ENCODE data around the gene KRTAP25-1. TPM values are rescaled to one million over a fixed set of nuclear protein-coding genes. Genes with fewer than 3 reads are reported as not detected.

Gene KRTAP25-1
- total RNA-seq, 3 donors from 2014 or later = not detected

DNA sequence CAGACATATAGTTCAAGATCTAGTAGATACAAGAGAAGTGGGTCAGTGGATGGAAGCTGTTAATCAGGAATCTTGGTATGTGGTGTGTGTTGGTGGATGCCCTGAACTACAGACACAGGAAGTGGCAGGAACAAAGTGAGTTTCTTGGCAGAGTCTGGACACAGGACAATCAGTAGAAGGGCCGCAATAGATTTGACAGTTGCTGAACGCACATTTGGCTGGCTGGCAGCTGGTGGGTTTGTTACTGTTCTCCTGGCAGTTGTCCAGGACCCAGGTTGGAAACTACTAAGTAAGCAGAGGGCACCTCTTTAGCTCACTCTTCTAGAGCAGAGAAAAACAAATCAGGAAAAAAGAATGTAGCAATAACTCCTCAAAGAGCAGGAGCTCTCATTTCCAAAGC lies 17.6 kb upstream of the KRTAP25-1 start:
- ATAC-seq (no peak), DNase-seq (no peak)
- intact Hi-C loops (cut with DNase I, micrococcal nuclease) = no loop called here

DNA sequence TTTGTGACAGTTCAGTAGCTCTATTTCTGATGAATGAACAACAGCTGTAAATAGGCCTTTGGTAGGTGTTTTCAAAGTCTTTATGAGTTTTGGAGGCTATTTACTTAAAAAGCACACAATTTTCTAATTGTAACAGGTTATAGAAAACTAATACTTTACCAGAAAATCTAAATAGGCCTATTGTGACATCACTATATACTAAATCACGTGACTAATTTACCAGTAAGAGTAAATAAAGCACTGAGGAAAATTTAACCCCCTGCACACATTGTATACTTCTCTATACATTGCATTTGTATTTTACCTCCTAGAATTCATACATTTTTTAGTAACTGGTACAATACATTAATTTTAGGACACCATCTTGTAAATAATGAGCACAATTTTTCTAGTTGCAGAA lies 15.8 kb upstream of the KRTAP25-1 start:
- Histone ChIP-seq H3K4me3 (no peak overlapping the region), H3K4me1 (ENCODE audit: low read depth) (no peaks in the 10 kb centered on the region), H3K36me3 (ENCODE audit: low read depth) (no peaks in the 10 kb centered on the region), H3K9me3 (peaks cover 2% of the 10 kb centered on the region)
- DNase-seq = no peak
- ATAC-seq = no peak
- intact Hi-C loops (cut with DNase I, micrococcal nuclease) = no loop called here
- TF ChIP-seq, protein P1, sequence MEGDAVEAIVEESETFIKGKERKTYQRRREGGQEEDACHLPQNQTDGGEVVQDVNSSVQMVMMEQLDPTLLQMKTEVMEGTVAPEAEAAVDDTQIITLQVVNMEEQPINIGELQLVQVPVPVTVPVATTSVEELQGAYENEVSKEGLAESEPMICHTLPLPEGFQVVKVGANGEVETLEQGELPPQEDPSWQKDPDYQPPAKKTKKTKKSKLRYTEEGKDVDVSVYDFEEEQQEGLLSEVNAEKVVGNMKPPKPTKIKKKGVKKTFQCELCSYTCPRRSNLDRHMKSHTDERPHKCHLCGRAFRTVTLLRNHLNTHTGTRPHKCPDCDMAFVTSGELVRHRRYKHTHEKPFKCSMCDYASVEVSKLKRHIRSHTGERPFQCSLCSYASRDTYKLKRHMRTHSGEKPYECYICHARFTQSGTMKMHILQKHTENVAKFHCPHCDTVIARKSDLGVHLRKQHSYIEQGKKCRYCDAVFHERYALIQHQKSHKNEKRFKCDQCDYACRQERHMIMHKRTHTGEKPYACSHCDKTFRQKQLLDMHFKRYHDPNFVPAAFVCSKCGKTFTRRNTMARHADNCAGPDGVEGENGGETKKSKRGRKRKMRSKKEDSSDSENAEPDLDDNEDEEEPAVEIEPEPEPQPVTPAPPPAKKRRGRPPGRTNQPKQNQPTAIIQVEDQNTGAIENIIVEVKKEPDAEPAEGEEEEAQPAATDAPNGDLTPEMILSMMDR (IDR thresholded peaks at IDR 0.05) = no peak

More for the DNA sequence above, 17.6 kb upstream of the KRTAP25-1 start:
- TF ChIP-seq, protein P1 (IDR thresholded peaks at IDR 0.05) = no peak
- no peak overlapping the region for H3K4me3 ChIP-seq
- H3K4me1 ChIP-seq (ENCODE audit: low read depth) = no peaks in the 10 kb centered on the region
- H3K9me3 ChIP-seq = no peaks in the 10 kb centered on the region
- H3K36me3 ChIP-seq (ENCODE audit: low read depth) = no peaks in the 10 kb centered on the region

DNA sequence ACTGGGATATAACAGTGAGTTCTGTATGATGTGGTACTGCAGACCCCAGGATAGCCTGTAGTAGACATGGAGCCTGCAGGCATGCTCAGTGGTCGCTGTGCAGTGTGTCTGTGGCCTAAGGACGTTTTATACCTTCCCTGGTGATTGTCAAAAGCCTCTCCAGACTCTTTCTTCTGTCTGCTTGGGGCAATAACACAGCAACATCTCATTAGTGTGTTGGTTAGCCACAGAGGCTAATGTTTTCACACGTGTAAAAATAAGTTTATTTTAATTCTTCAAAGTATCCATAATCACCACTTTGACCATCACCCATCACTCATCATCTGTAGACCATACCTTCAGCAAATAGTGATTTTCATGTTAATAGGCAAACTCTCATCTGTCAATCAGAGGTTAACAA lies 6.5 kb downstream of the KRTAP25-1 start, which contains the start of gene KRTAP24-1:
KRTAP24-1 (minus strand) TSS at position 101 of the 400 bp plus-strand sequence; CDS start at position 83, 18 bp downstream.
- TF ChIP-seq, protein P1 (IDR thresholded peaks at IDR 0.05) = no peak
- H3K36me3 ChIP-seq (ENCODE audit: low read depth) = no peaks in the 10 kb centered on the region
- intact Hi-C loops (cut with DNase I, micrococcal nuclease) = no loop called here
- no peaks in the 10 kb centered on the region for H3K9me3 ChIP-seq
- H3K4me1 ChIP-seq (ENCODE audit: low read depth) = no peaks in the 10 kb centered on the region
- no peak within 1 kb of the TSS for H3K4me3 ChIP-seq
- ATAC-seq (no peak), DNase-seq (no peak)

DNA sequence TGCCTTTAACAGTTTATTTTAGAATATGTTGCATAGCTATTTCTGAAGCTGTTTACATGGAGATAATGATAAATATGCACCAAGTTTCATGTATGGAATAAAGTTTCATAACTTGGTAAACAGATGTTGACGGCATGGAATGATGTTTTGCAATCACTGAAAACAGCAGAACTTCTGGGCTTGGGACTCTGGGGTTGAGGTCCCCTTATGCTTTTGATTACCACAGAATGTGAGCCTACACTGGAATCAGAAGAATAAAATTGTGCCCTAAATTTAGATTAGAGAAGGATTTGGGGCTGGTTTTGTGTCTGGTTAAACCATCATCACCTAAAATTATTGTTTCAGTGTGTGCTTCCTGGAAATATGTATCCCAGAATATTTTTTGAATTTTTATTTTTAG lies 17.7 kb downstream of the KRTAP25-1 start:
- TF ChIP-seq, protein P1 (IDR thresholded peaks at IDR 0.05) = no peak
- Histone ChIP-seq H3K36me3 (ENCODE audit: low read depth) (no peaks in the 10 kb centered on the region), H3K4me3 (no peak overlapping the region), H3K4me1 (ENCODE audit: low read depth) (peaks cover 4% of the 10 kb centered on the region), H3K9me3 (no peaks in the 10 kb centered on the region)
- intact Hi-C loops (cut with DNase I, micrococcal nuclease) = no loop called here
- no peak for DNase-seq
- no peak for ATAC-seq

DNA sequence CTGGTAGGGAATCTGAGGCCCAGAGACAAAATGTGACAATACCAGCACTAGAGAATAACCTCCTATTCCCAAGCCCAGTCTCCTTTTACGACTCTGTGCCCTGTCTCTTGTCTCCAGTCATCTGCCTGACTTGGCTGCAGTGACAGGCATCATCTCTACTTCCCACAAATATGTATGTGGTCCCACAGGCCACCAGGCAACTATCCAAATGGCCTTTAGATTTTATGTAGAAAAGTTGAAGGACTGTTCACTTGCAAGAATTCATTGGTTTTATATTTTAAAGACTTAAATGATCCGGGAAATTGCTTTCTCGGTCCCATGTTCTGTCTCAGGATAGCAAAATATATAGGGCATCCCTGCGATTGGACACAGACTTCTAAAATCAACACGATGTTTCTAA lies 18.2 kb downstream of the KRTAP25-1 start:
- no peaks in the 10 kb centered on the region for H3K9me3 ChIP-seq
- ATAC-seq (no peak), DNase-seq (no peak)
- intact Hi-C loops (cut with DNase I, micrococcal nuclease) = no loop called here
- no peak overlapping the region for H3K4me3 ChIP-seq
- H3K4me1 ChIP-seq (ENCODE audit: low read depth) = peaks cover 4% of the 10 kb centered on the region
- TF ChIP-seq, protein P1 (IDR thresholded peaks at IDR 0.05) = no peak
- no peaks in the 10 kb centered on the region for H3K36me3 ChIP-seq (ENCODE audit: low read depth)
